HG03039 (cell line): Measurements from ENCODE around the gene ZNRF1.
A peak's percentile ranks its signal among the peaks of the same experiment; 100 is the strongest.
"Not testable (repeated sequence)": the region's sequence is repeated elsewhere in the genome, so short reads cannot be mapped to it uniquely, and the experiment has no call there.

Experiments
- ATAC-seq: cut with Tn5 transposase; IDR thresholded peaks from one replicate; pipeline ENCODE4 v1.9.1; 2021; ENCODE audit warnings: mild to moderate bottlenecking, moderate library complexity; ENCODE audit not compliant: unreplicated experiment

ZNRF1 gene

DNA sequence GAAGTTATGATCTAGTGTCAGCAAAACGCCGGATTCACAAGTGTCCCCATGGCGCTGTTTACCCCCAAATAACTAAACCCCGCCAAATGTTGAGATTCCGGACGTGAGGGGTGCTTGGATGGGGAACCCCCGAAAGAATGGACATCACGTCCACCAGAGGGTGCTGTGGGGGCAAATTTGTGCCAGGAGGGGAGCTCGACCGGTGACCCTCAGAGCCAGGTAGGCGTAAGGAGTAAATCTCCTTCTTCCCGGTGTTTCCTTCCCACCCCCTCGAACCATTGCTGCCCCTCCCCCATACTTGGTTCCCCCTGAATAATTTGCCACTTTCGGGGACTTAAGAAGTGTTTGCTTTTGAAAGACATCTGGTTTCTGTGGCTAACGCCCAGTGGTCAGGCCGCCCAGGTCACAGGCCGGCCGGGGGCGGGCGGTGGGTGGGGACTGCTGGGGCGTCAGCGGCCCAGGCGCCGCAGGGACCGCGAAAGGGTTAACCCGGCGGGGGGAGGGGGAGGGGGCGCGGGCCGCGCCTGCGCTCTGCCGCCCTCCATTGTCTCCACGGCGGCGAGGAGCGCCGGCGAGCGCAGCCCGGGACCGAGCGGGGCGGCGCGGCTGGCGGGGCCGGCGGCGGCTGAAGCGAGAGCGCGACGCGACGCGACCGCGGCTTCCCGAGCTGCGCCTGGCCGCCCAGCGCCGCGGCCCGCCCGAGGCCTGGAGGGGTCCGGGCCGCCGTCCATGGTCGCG is at the start of gene ZNRF1:
TSS of gene ZNRF1 (plus strand) at position 544 of the 738 bp plus-strand sequence. CDS start 648 bp downstream, outside the sequence.
- peak; percentile 66 for ATAC-seq

DNA sequence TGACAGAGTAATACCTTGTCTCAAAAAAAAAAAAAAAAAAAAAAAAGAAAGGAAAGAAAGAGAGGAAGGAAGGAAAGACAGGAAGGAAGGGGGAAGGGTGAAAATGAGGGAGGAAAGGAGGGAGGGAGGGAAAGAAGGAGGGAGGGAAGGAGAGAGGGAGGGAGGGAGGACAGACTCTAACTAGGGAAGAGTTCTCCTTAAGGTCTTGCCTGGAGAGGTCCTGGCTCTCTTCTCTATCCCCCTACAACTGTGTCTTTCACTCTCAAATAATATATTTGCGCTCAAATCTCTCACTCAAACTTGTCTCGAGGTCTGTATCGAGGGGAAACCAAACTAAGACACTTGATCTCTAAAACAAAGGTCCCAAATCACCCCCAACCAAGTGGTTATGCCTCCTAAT is 49.5 kb upstream of the ZNRF1 start:
- ATAC-seq: no peak

DNA sequence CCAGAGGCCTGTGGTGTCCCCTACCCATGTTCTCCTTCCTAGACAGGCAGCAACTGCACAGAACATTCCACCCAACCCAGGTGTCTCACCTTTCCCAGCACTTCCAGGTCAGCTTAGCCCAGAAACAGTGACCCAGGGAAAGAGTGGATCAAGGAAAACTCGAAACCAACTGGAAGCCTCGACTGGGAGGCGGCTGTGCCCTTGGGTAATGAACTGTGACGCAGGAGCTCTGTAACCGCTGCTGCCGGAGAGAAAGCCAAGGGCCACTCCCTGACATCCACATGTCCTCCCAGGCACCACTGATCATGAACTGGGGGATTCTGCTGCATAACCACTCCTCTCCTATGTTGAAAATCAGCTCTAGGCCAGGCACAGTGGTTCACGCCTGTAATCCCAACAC is 48.3 kb upstream of the ZNRF1 start:
- no peak for ATAC-seq

DNA sequence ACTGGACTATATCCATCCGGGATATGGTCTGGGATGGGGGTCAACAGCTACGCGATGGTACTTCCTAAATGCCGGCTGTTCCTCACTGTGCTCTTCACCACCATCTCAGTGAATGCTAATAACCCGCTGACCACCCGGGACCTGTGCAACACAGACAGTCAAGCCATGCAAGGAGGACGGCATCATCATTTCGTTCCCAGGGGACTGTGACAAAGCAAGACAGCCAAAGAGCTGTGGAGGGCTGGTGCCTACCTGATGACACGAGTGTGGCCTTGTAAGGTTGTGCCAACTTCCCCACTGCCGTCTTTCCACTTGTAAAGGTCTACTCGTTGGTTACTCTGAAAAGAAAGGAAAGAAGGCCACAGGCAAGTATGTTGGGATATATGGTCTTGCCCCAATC is 47.6 kb upstream of the ZNRF1 start:
- no peak for ATAC-seq

DNA sequence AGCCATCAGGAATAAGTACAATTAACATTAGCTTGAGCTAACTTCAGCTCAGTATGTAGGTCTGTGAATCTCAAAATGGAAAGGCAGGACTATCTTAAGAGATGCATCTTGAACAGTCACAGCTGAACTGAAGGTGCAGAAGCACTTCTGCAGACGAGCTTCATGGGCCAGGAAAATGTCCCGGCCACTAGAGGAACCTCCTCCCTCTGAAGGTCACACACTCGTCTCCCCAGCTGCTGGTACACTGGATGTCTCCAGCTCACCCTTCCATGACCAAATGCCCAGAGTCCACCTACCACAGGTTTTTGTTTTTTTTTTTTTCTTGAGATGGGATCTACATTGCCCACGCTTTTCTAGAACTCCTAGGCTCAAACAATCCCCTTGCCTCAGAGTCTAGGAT is 47.1 kb upstream of the ZNRF1 start:
- no peak for ATAC-seq

DNA sequence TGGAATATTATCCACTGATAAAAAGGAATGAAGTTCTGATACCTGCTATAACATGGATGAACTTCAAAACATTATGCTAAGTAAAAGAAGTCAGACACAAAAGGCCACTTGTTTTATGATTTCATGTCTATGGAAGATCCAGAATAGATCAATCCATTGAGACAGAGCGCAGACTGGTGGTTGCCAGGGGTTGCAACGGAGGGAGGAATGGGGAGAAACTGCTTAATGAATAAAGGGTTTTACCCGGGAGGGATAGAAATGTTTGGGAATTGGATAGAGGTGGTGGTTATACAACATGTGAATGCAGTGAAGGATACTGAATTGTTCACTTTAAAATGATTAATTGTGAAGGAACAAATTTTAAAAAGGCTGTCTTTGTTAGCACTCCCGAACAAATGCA is 44.1 kb upstream of the ZNRF1 start:
- no peak for ATAC-seq

DNA sequence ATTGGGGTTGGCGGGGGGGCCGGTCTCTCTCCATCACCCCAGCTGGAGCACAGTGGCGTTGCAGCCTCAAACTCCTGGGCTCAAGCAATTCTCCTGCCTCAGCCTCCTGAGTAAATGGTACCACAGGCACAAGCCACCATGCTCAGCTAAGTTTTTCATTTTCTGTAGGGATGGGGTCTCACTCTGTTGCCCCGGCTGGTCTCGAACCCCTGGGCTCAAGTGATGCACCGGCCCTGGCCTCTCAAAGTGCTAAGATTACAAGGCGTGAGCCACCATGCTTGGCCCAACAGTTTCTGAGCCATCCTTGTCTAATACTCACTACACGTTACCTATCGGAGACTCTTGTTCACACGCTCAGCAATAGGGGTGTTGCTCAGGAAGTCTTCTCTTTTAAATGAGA is 25.5 kb upstream of the ZNRF1 start:
- no peak for ATAC-seq

DNA sequence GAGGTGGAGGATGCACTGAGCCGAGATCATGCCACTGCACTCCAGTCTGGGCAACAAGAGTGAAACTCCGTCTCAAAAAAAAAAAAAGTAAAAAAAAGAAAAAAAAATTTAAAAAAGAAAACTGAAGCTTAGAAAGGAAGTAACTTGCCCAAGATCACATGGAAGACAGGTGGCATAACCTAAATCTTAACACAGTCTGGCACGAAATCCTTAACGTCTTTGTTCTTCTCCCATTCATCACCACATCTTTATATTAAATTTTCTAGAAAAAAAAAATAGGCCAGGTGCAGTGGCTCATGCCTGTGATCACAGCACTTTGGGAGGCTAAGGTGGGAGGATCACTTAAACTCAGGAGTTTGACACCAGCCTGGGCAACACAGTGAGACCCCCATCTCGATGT is 23.2 kb upstream of the ZNRF1 start:
- no peak for ATAC-seq

DNA sequence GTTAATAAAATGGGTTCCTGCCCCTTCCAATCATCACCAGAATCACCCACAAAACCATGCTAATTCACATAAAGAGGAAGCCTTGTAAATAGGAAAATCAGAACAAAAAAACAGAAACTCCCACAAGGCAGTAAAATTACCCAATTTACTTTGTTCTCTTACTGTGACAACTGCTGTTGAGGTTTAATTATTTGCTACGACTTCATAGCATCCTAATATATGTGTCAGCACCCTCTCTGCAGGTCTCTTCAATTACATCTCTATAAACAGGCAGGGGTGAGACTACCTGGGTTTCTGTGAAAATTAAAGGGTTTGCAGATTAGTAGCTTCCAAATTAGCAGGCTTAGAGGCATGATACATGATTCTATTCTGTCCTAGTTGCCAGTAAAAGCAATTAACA is 16.6 kb upstream of the ZNRF1 start:
- ATAC-seq: no peak

DNA sequence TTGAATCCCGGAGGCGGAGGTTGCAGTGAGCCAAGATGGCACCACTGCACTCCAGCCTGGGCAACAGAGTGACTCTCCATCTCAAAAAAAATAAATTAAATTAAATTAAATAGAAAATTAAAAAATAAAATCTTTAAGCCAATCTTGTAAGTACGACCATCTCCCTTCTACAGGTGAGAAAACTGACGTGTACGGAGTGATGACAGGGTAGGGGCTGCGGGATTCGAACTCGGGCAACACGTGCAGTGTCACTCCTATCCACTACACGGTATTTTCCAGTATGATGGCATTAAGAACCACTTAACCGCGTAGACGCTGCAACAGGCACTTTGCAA is 14.7 kb upstream of the ZNRF1 start:
- ATAC-seq: no peak

DNA sequence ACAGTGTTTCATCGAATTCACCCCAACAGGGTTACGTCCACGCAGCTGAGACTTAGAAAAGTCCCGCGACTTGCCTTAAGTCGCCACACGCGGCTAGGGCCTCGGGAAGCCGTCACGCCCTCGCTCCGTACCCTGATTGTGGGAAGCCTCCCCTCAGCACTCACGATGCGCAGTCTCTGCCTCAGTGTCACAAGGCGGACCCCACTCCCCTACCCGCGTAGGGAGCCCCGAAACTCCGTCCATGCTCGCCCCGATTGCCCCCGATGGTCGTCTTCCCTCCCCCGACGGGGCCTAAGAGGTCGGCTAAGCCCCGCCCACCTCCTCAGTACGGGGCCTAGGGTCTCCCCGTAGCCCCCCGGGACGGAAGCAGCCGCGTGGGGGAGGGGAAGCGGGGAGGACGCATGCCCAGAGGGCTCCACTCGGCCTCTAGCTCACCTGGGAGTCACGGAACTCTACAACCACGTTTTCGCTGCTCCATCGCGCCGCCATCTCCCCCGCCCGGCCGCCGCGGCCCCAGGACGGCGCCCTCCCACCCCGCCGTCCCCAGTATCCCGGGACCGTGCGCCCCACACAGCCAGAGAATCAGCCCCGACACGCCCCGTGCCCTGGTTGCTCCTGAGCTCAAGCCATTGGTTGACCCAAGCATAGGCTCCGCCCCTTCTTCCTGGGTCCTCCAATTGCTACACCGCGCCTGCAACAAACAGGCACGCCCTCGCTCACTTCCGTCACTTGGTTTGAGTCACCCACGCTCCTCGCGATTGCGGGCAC is 14.1 kb upstream of the ZNRF1 start, which contains the start of gene WDR59:
TSS of gene WDR59 (minus strand) at position 595 of the 768 bp plus-strand sequence. CDS start at position 489, 106 bp downstream.
- ATAC-seq: peak; percentile 99

DNA sequence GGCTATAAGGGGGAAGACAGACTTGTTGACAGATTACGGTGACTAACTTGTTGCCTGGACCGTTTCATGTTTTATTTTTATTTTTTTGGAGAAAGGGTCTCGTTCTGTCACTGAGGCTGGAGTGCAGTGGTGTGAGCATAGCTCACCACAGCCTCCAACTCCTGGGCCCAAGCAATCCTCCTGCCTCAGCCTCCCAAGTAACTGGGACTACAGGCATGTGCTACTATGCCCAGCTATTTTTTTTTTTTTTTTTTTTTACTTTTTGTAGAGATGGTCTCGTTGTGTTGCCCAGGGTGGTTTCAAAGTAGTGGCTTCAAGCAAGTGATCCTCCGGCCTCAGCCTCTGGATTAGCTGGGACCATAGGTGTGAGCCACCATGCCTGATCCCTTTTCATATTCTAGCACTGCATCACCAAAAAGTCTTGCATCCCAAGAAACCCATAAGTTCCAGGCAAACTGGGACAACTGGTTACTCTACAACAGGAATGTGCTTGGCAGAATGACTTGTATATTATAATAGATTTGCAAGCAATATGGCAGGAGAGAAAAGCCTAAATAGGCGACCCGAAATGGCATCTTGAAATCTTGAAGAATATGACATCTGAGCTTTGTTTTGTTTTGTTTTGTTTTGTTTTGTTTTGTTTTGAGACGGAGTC is 11.7 kb upstream of the ZNRF1 start:
- ATAC-seq: no peak

DNA sequence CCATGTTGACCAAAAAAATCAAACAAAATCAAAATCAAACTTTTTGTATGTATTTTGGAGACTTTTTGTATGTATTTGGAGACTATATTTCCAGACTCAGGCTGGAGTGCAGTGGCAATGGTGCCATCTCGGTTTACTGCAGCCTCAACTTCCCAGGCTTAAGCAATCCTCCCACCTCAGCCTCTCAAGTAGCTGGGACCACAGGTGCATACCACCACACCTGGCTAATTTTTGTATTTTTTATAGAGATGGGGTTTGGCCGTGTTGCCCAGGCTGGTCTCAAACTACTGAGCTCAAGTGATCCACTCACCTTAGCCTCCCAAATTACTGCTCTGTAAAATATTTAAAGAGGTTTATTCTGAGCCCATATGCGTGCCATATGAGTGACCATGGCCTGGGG is 9.0 kb upstream of the ZNRF1 start:
- not testable (repeated sequence) for ATAC-seq

DNA sequence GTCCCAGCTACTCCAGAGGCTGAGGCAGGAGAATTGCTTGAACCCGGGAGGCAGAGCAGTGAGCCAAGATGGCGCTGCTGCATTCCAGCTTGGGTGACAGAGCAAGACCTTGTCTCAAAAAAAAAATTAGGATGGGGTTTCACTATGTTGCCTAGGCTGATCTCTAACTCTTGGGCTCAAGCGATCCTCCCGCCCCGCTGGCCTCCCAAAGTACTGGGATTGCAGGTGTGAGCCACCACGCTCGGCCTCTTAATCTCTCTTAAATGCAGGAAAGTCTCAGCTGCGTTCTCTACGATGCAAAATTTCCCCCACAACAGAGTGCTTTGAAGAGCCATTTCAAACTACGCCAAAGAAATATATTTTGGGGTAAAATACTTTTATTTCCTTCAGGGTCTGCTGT is 8.0 kb upstream of the ZNRF1 start:
- no peak for ATAC-seq

DNA sequence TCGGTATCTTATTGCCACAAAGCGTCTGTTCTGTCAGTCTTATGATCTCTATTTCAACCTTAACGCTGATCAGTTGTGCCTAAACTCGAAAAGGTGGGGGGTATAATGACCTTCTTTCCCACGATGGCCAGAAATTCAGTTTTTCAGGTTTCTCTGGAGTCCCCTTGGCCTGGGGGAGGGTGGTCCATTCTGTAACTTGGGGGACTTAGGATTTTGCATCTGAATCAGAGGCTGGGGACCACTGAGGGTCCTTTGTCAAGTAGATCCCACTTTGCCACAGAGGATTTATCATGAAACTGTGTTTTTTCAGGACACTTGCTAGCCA is 7.6 kb upstream of the ZNRF1 start:
- no peak for ATAC-seq

DNA sequence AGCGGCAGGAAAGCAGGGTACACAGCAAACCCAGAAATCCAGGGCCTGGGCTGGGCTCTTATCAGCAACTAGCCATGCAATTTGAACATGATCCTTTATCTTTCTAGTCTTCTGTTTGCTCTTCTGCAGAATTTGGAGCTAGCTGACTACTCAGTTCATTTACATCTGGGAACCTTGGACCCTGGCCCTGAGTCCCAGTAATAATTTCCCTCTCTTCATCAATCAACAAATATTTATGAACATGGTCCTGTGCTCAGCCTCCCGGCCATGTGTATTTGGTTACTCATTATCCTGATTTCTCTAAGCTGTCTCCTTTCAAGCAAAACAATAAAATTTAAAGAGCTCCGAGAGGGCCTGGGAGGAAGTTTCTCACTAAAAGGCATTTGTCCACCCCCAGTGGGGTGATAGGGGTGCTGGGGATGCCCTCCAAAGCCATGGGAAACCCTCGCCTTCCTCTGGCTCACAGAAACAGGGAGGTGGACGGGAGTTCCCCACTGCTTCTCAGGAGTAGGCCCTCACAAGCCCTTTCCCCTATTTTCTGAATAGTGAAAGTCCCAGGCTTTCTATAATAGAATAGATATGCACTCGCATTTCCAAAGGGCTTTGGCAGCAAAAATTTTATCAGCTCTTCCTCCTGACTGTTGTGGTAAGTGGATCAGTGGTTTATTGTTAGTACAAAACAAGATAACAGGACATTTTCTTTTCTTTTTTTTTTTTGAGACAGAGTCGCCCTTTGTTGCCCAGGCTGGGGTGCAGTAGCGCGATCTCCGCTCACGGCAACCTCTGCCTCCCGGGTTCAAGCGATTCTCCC is 7.0 kb upstream of the ZNRF1 start:
- no peak for ATAC-seq

DNA sequence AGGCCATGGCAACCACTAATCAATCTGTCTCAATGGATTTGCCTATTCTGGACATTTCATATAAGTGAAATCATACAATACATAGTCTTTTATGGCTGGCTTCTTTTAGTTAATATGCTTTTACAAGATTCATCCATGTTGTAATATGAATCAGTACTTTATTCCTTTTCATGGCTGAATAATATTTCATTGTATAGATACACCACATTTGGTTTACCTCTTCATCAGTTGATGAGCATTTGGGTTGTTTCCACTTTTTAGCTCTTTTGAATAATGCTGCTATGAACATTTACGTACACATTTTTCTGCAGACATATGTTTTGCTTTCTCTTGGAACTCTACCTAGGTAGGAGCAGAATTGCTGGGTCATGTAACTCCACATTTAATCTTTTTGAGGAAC is 2.8 kb upstream of the ZNRF1 start:
- ATAC-seq: no peak

DNA sequence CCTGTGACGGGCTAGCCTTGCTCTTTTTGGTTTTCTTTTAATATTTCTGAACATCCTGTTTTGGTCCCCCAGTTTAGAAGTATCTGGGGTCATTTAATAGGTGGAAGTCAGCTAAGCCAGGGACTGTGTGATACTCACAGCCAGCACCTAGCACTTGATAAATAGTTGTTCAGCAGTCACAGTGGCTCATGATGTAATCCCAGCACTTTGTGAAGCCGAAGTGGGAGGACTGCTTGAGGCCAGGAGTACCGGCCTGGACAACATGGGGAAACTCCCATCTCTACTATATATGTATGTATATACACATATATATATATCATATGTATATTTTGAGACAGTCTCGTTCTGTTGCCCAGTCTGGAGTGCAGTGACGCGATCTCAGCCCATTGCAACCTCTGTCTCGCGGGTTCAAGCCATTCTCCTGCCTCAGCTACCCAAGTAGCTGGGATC is 1.8 kb upstream of the ZNRF1 start:
- ATAC-seq: no peak

DNA sequence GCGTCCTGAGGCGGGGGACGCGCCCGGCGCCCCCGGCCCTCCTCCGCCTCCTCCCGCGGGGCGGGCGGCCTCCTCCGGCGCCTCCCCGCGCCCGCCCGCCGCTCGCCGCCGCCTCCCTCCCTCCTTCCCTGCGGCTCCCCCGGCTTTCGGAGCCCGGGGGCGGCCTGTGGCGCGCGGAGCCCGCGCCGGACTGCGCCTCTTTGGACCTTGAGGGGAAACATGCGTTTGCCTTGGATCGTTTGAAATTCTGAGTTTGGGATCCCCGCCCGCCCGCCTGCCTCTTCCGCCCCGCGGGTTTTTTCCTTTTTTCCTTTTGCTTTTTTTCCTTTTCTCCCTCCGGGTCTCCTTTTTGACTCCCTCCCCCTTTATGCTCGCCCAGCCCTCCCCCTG is 390 bp downstream of the ZNRF1 start:
- ATAC-seq: peak; percentile 42

DNA sequence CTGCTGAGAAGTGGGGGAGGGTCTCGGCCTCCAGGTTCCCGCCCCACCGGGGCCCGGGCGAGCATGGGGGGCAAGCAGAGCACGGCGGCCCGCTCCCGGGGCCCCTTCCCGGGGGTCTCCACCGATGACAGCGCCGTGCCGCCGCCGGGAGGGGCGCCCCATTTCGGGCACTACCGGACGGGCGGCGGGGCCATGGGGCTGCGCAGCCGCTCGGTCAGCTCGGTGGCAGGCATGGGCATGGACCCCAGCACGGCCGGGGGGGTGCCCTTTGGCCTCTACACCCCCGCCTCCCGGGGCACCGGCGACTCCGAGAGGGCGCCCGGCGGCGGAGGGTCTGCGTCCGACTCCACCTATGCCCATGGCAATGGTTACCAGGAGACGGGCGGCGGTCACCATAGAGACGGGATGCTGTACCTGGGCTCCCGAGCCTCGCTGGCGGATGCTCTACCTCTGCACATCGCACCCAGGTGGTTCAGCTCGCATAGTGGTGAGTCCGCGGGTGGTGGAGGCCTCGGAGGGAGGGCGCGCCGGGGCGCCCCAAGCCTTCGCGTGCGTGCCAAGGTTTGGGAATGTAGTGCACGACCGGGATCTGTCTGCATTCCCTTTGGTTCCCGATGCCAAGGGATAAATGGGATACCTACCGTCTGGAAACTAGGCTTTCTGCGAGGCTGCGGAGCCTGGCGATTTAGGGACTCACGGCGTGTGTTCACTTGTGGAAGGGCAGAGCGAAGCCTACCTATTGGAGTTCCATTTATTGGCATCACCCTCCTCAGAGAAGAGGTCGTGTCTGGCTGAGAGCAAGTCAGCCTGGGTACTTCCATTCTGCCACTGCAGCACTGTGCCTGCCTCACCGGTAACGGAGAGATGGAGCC is 1.0 kb downstream of the ZNRF1 start:
- peak; percentile 28 for ATAC-seq
